ENCODE results near the gene FABP7.
A peak's percentile ranks its signal among the peaks of the same experiment; 100 is the strongest.

FABP7 gene

DNA sequence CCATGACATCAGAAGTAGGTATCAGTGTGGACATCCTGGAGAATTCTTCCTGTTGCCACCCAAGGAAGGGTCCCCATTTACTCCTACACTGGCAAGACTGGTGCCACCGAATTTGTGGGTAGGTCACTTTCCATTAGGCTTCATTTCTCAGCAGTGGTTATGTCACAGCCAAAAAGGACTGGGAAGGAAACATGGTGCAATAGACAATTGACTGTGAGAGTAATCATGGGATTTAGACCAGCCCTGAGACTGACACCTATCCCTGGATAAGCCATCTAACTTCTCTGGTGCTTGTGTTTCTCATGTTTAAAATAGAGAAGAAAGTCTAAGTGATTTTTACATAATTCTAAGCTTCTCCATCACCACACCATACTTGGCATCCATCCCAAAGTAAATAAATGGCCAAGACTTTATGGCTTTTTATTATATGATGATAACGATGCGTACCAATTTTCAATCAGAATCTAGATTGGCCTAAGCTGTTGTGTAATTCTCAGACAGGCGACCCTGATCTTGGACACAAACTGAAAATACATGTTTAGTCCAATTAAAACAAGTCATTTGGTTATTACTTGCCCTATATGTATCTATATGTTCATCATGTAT is 19.7 kb downstream of the FABP7 start:
- no peak for DNase-seq

DNA sequence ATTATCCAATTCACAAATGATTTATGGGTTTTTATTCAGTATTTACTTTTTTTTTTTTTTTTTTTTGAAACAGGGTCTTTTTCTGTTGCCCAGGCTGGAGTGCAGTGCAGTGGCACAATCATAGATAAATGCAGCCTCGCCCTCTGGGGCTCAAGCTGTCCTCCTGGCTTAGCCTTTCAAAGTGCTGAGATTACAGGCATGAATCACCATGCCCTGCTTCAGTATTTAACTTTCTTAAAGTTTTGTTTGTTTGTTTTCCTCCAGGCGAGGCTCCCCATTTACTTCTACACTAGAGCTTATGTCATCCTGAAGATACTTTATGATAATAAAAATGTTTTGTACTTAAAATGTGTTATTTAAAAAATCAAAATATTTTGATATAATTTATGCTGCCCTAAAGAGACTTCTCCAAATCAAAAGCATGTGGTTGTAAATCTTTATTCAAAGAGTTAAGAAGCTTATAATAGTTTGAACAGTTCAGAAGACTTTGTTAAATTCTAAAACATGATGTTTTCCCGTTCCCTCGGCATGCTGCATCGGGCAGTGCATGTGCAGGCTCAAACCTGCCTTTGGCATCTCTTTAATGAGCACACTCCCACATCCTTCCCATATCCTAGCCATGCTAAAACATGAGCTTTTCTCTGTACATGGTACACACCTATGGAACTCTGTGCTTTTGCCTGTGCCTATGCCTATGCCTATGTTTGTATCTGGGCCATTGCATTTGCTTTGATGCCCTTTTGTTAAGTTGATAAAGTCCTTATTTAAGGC is 20.6 kb downstream of the FABP7 start:
- no peak for DNase-seq

DNA sequence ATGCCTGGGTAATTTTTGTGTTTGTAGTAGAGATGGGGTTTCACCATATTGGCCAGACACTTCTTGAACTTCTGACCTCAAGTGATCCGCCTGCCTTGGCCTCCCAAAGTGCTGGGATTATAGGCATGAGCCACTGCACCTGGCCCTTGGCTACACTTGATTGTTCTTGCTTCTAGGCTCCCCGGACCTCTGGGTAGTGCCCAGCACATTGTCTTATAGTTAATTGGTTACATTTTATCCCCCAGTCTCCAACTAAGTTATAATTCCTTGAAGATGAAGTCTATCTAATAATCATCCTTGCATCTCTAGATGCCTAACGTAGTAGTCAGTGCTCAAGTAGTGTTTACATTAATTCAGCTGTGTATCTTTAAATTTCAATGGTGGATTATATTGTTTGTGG is 21.4 kb downstream of the FABP7 start:
- no peak for DNase-seq

DNA sequence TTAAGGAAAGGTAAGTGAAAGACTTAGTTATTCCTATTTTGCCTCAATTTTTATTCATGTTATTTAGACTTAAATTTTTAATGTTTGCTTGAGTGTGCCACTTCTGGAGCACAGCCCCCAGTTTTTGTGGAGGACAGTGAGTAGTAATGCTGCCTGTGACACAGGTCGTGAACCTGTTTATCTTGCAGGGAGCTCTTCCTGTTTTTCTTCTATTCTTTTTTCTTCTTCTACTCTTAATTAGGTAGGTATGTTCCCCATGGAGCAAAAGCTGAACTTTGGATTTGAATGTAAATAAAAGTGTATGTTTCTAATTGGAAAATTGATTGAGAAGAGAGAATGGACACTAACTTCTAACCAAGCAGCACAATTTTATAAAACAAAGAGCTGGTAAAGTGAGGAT is 21.9 kb downstream of the FABP7 start:
- DNase-seq: no peak

DNA sequence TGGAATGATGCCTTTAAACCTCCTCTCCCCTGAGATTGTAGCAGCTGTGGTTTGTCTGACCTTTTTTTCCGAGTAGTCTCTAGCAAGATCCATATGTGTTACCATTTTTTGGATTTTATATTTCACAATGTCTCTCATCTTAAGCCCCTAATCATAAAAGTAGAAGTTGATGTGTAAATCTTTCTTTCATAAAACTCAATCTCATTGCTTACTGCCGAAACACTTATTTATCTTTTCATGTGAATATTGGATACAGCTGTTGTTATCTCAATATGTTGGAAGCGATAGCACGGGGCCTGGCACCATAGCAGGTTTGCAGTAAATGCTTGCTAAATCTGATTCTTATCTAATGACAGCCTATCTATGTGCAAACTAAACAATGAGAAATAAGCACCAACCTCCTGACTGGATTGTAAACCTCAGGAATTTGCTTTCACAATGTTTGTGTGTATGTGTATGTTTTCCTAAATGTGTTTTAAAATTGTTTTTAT is 23.7 kb downstream of the FABP7 start:
- DNase-seq: no peak

DNA sequence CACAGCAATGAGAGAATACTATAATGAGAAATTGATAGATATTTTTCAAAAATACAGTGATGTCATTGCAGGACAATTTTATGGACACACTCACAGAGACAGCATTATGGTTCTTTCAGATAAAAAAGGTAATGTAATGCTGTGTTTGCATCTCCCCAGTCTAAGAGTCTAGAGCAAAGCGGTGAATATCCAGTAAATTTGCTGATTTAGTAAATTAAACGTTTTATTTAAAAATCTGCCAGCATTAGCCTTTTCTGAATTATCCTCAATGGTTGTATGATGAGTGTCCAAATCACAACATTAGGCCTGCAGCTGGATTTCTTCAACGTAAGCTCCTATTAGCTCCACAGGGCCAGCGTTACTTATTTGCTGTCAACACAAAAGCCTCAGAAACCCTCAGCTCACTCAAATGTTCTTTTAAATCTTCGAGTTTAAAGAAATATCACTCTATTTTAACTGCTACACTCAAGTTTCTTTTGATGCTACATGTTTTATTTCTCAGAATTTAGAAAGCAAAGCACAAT is 25.5 kb downstream of the FABP7 start:
- DNase-seq: no peak

DNA sequence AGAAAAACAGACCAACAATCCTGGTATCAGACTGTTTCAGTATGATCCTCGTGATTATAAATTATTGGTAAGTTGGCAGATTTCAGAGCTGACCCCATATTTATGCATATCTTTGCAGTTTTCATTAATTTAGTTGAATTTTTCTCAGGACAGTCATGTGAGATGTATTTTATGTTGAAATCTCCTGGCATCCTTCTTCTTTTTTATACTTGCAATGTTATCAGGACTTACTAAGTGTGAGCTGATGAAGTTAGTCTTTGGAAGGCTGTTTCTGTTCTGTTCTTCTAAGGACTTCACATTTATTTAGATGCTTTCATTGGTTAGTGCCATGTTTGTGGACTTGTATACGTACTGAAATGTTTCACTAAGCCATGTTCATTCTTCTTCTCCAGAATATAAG is 26.8 kb downstream of the FABP7 start:
- DNase-seq: no peak

DNA sequence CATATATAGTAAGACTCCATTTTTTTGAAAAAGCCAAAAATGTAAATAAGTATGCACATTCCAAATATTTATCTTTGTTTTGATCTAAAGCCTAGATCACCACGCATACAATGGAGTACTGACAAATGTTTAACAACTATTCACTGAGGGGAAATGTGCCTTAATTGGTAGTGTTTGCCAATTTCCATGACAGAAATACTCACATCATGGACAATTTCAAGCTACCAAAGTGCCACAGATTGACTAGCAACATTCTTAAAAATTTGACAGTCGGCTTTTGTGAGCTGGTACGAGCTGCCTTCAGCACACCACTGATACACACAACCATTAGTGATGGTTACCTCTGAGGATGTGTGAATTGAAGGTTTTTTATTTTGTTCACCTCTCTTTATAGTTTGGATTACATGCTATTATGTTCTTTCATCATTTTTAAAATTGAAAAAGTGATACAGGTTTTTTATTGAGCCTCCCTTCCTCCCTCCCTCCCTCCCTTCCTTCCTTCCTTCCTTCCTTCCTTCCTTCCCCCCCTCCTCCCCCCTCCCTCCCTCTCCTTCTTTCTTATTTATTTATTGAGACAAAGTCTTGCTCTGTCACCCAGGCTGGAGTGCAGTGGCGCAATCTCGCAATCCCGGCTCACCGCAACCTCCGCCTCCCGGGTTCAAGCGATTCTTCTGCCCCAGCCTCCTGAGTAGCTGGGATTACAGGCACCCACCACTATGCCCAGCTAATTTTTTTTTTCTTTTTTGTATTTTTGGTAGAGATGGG is 28.8 kb downstream of the FABP7 start:
- no peak for DNase-seq

DNA sequence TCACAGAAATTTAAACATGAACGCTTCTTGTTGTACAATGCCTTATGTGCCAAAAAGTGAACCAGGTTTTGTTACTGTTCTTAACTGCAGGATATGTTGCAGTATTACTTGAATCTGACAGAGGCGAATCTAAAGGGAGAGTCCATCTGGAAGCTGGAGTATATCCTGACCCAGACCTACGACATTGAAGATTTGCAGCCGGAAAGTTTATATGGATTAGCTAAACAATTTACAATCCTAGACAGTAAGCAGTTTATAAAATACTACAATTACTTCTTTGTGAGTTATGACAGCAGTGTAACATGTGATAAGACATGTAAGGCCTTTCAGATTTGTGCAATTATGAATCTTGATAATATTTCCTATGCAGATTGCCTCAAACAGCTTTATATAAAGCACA is 29.5 kb downstream of the FABP7 start:
- DNase-seq: no peak

DNA sequence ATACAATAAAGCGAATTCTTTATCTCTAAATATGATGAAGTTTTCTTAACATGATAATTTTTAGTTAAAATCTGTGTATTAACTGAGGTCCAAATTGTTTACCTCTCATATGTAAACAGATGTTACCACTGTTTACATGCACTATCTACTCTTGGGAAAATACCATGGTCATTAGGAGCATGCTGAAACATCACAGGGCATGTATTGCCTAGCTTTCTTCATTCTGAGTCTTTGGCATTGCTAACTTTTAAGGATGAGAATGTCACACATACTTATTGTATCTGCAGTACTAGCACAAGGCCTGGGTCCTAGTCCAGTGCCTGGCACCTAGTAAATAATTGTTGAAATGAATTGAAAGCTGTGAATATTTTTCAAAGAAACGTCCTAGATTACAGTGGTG is 30.2 kb downstream of the FABP7 start:
- DNase-seq: no peak

DNA sequence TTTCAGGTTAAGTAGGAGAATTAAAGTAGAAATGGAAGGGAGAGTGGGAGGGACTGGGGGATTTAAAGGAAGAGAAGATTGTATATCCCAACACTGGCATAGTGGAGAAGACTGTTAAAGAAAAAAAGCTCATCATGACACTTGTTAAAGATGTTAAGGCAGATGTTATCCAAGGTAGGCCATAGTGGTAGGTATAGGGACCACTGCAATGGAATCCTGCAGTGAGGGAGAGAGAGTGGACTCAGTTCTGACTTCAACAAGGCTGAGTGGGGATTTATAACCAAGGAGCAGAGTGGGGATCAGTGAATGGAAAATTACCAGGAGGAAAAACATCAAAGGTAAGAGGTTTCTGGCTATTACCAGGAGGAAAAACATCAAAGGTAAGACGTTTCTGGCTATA is 30.7 kb downstream of the FABP7 start:
- DNase-seq: no peak

DNA sequence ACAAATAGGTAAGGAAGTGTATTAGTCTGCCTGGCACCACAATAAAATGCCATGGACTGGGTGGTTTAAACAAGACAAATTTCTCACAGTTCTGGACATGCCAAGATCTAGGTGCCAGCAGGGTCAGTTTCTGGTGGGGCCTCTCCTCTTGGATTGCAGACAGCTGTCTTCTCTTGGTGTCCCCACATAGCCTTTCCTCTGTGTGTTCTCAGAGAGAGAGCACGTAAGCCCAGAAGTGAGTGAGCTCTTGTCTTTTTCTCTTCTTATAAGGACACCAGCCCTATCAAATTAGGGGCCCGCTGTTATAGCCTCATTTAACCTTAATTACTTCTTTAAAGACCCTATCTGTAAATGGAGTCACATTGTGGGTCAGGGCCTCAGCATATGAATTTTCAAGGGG is 37.8 kb downstream of the FABP7 start:
- peak in 1 of 3 experiments; percentile 25 for DNase-seq

DNA sequence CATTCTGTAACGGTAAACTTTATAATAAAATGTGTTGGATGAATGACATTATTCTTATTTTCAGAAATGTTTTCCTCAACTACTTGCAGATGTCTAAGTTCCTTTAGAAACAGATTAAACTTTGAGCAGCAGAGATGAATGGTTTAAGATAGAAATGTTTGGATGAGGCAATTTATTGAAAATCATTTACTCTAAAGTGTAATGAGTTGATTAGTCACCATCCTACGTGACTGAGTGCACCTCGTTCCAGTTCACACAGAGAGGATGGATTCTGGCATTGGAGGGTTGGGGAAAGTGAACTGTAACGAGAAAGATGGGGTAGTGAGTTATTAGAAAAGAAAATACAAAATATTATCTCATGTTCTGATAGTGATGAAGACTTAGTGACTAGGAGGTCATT is 38.2 kb downstream of the FABP7 start:
- DNase-seq: peak in 2 of 3 experiments; percentile 25 to 70

DNA sequence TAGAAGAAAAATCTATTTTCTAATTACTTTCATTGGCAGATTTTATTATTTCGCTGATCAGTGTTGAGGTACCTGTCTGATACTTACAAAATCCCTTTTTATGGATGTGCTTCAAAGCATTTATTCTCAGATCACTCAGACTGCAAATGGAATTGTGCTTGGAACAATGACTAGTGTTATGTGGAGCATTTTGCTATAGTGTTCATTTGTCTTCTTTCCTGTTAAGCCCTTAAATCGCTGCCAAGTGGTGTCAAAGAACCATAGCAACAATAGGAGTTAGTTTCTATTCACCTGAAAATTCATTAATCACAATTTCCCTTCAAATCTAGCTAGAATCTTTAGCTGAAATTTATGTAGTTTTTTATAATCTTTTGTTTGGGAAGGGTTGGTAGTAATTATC is 39.4 kb downstream of the FABP7 start:
- peak in 2 of 3 experiments; percentile 44 to 72 for DNase-seq

DNA sequence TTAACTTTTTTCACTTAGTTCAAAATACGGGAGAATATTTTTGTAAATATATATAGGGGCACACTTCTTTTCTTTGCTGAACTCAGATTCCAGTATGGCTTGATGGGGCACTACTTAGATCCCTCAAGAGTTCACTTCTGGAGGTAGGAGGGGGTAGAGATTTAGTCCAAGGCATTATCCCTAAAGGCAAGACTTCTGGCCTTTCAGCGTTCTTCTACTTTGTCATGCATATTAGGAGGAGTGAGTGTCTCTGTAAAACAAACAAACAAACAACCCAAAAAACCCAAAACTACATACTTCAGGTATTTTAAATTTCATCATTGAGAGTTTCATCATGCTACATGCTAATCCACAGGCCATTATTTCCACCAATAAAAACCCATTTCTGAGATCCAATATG is 41.6 kb downstream of the FABP7 start:
- DNase-seq: no peak

DNA sequence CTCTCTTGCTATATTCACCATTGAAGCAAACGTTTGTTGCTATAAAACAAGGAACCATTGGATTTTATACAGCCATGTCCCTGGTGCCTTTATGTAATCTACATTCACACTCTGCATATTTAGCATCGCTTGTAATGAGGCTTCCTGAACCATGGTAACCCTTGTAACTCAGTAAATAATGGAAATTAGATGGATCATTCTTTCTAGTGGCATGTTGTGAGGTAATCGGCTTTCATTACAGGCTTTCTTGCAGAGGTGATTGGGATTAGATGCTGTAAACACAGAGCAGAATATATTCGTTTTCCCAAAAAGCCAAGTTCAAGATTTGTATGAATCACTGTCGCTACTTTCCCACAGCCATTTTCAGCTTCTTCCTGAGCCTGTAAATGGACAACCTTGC is 45.6 kb downstream of the FABP7 start:
- peak in 1 of 3 experiments; percentile 24 for DNase-seq

DNA sequence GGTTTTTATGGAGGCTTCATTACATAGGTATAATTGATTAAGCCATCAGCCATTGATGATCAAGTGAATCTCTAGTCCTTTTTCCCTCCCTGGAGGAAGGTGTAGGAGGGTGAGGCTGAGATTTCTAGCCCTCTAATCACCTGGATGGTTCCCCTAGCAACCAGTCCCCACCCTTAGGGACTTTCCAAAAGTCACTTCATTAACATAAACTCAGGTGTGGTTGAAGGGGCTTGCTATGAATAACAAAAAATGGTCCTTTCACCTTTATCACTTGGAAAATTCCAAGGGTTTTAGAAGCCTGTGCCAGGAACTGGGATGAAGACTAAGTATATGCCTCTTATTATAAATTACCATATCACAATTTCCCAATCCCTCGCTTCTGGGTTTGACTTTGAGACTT is 49.9 kb downstream of the FABP7 start:
- no peak for DNase-seq

DNA sequence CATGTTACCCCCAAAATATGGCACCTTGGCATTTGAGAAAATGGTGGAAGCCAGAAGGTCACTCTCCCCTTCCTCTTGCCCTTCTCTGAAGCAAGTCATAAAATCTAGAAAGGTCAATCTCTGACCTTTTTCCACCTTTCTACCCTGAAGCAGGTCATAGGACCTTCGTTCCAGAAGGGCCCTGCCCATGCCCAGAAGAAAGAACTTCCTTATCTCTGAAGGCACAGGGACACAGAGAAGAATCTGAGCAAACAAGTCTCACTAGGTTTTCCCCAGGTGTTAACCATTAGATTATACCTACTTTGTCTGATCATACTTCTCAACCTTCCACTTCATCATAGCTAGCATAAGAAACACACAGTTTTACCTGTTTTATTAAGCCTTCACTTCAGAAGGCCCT is 52.0 kb downstream of the FABP7 start:
- no peak for DNase-seq

DNA sequence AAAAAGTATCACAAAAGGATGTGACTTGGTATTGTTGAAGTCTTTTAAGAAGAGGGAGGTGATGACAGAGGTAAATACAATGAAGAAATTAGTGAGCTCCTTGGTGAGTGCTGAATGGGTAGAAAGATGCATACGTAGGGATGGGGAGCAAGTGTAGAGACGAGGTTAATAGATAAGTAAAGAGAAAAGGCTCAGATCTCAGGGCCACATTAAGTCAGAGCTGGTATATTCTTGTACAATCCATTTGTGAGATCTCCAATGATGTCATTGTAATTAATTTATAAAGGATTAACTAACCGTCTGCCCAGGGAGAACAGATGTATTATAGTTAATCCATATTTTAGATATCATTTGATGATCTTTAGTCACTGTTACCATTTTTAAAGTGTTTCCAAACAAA is 52.9 kb downstream of the FABP7 start:
- no peak for DNase-seq

DNA sequence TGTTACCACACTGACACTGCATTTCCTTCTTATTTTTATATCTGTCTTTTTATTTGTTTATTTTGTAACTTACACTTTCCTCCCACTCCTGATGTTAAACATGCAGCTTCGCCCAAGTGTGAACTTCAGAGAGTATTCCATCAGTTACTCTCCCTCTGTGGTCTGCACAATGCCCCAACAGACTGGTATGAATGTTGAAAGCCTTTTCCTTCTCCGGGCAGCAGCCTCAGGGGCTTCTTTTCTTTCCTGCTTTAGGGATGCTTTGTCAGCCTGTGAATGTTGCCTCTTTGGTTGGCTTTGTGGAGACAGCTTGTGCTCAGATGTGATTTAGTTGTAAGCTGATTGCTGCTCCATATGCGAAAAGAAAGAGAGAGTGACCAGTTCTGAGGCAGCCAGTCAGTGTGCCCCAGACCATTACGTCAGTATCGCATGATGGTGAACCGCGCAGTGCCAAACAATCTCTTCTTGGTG is 53.5 kb downstream of the FABP7 start:
- peak in 1 of 3 experiments; percentile 23 for DNase-seq

Data from NCI-H1417 (cell line).